Tibial nerve (tissue), 4 donors: ENCODE measurements around the gene PDF. TPM values are rescaled to one million over a fixed set of nuclear protein-coding genes. Genes with fewer than 3 reads are reported as not detected.
A peak's percentile ranks its signal among the peaks of the same experiment; 100 is the strongest.

Experiments
- DNase-seq, 2 donors: peaks; one replicate each; pipeline ENCODE4 v3.0.0-alpha.2; 2019; ENCODE audit warnings: low spot score in 2 of 2
- H3K27ac ChIP-seq, 4 donors: fragments of 200-600 bp; sonication (generic) in 3 of 4; one replicate each; pipeline ENCODE4 v1.5.1; 2017 to 2019; ENCODE audit warnings: mild to moderate bottlenecking in 1 of 4
- H3K27me3 ChIP-seq, 2 donors: fragments of 200-600 bp; sonication (generic) in 1 of 2; one replicate each; pipeline versions ENCODE4 v1.5.1 to v1.6.0; 2017 to 2019
- H3K36me3 ChIP-seq, 3 donors: fragments of 200-600 bp; sonication (generic); one replicate each; pipeline ENCODE4 v1.5.1; 2018 to 2019
- H3K4me1 ChIP-seq, 4 donors: fragments of 200-600 bp; sonication (generic) in 3 of 4; one replicate each; pipeline ENCODE4 v1.5.1; 2017 to 2019
- H3K4me3 ChIP-seq, 4 donors: fragments of 200-600 bp; sonication (generic) in 3 of 4; one replicate each; pipeline ENCODE4 v1.5.1; 2017 to 2019; ENCODE audit warnings: mild to moderate bottlenecking in 1 of 4, moderate library complexity in 1 of 4
- H3K9me3 ChIP-seq, 4 donors: fragments of 200-600 bp; sonication (generic) in 3 of 4; one replicate each; pipeline ENCODE4 v1.5.1; 2017 to 2019
- EP300 ChIP-seq, 2 donors: sonication (generic); formaldehyde crosslinking; IDR thresholded peaks; one replicate each; pipeline ENCODE4 v1.6.1; 2017; ENCODE audit warnings: antibody characterized with exemption in 2 of 2, mild to moderate bottlenecking in 1 of 2
- POLR2A ChIP-seq, 2 donors: fragments of 450-650 bp; IDR thresholded peaks; one replicate each; pipeline ENCODE4 v1.6.1; 2017; ENCODE audit warnings: antibody characterized with exemption in 2 of 2, mild to moderate bottlenecking in 2 of 2, moderate library complexity in 2 of 2
- WGBS, 2 donors: methylation state at CpG; one replicate each; pipeline ENCODE4 v1.1.5; 2018; 5-methylcytosine and 5-hydroxymethylcytosine counted together
- total RNA-seq, 4 donors: library from RNA; depleted of rRNA; stranded (reverse); fragments of >200 nt; gene quantifications; one replicate each; pipeline ENCODE4 v1.1.0, GENCODE V29; 2016
- TF ChIP-seq, protein P1 (sequence below), 5 experiments: fragments of 200-600 bp in 3 of 5; fragments of 450-650 bp in 2 of 5; sonication (generic) in 3 of 5; IDR thresholded peaks; one replicate each; pipeline ENCODE4 v1.5.1; 2016 to 2019; ENCODE audit warnings: antibody characterized with exemption in 5 of 5, mild to moderate bottlenecking in 3 of 5, moderate library complexity in 2 of 5

PDF gene
- total RNA-seq, 4 donors from 2014 or later = 6.8 to 20.7 (median 15.8) TPM

DNA sequence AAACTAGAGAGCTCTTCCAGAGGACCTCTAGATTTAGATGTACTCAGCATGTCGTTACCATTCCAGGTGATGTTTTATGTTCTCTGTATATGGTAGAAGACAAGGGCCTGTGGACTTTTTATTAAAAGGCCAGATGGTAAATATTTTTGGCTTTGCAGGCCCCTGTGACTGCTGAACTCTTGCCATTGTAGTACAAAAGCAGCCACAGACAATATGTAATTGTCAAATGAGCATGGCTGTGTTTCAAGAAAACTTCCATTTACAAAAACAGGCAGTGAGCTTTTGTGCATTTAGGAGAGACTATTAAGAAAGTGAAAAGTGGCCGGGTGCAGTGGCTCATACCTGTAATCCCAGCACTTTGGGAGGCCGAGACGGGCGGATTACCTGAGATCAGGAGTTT, 13.8 kb upstream of the PDF start:
- peaks cover 0 to 24% (median 10%) of the 10 kb centered on the region in 4 donors for H3K4me1 ChIP-seq
- 87 to 90% methylated on average over 5 of the region's 5 CpGs for WGBS, 2 donors
- H3K9me3 ChIP-seq = no peaks in the 10 kb centered on the region
- peaks cover 0 to 36% (median 0%) of the 10 kb centered on the region in 3 donors for H3K36me3 ChIP-seq
- H3K4me3 ChIP-seq = no peak overlapping the region
- no peak overlapping the region for H3K27ac ChIP-seq
- H3K27me3 ChIP-seq = no peaks in the 10 kb centered on the region
- DNase-seq = no peak
- TF ChIP-seq POLR2A (IDR thresholded peaks at IDR 0.05) = no peak
- TF ChIP-seq EP300 (IDR thresholded peaks at IDR 0.05) = no peak
- TF ChIP-seq, protein P1, sequence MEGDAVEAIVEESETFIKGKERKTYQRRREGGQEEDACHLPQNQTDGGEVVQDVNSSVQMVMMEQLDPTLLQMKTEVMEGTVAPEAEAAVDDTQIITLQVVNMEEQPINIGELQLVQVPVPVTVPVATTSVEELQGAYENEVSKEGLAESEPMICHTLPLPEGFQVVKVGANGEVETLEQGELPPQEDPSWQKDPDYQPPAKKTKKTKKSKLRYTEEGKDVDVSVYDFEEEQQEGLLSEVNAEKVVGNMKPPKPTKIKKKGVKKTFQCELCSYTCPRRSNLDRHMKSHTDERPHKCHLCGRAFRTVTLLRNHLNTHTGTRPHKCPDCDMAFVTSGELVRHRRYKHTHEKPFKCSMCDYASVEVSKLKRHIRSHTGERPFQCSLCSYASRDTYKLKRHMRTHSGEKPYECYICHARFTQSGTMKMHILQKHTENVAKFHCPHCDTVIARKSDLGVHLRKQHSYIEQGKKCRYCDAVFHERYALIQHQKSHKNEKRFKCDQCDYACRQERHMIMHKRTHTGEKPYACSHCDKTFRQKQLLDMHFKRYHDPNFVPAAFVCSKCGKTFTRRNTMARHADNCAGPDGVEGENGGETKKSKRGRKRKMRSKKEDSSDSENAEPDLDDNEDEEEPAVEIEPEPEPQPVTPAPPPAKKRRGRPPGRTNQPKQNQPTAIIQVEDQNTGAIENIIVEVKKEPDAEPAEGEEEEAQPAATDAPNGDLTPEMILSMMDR (IDR thresholded peaks at IDR 0.05) = no peak

DNA sequence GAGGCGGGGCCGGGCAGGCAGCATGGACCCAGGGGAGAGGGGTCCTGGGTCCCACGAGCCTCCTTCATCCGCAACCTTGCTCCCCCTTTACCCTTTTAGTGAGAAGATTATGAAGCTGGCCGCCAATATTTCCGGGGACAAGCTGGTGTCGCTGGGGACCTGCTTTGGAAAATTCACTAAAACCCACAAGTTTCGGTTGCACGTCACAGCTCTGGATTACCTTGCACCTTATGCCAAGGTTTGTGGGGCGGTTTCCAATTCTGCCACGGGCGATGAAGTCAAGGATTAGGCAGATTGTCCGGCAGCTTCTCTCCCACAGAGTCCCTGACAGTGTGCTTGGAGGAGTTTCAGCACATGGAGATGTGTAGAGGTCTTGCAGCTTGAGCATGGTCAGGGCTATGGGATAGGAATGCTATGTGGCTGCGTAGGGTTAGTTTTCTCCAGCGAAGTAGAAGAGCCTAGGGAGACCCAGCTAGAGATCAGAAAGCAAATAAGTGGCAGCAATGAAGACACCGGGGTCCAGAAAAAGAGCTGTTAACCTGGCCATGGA, 9.8 kb upstream of the PDF start:
- peaks cover 0 to 49% (median 23%) of the 10 kb centered on the region in 4 donors for H3K4me1 ChIP-seq
- peaks cover 0 to 44% (median 0%) of the 10 kb centered on the region in 3 donors for H3K36me3 ChIP-seq

DNA sequence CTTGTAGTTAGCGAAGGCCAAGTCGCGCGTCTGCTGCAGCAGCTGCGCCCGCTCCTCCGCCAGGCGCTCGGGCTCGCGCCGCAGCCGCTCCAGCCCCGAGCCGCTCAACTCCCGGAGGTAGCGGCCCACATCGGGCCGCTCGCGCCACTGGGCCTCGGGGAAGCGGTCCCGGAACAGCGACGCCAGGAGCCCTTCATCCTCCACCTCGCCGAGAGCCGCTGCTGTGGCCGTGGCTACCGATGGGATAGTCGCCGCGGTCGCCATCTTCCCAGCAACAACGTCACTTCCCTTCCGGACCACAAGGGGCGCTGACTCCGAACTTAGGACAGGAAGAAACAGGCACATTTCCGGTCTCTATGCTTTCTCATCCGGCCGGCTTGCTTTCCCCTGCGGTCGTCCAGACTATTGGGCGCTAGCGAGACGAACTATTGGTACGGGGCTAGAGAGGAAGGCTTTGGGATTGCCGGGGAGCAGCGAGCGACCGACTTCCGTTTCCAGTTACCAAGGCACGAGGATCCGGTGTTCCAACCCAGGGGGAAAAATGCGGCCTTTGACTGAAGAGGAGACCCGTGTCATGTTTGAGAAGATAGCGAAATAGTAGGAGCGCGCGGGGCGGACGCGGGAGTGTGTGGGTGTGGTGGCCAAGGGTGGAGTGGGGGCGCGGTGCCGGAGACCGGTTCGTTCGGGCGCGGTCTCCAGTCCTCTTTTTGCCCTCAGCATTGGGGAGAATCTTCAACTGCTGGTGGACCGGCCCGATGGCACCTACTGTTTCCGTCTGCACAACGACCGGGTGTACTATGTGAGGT, 9.1 kb upstream of the PDF start, which contains the start of the genes COG8 and NIP7:
TSS of gene COG8 (minus strand) at position 276 of the 806 bp plus-strand sequence. CDS start at position 264, 12 bp downstream.
TSS of gene NIP7 (plus strand) at position 484 of the 806 bp plus-strand sequence. CDS start at position 542, 58 bp downstream.
- TF ChIP-seq POLR2A (IDR thresholded peaks at IDR 0.05) (peak in 1 of 2 donors; percentile 57), EP300 (IDR thresholded peaks at IDR 0.05) (peak; percentile 81 to 94)
- TF ChIP-seq, protein P1 (IDR thresholded peaks at IDR 0.05) = peak; percentile 82 to 95 (median 94)
- 0 to 1% methylated on average over 50 to 65 of the region's 77 CpGs for WGBS, 2 donors

More for the DNA sequence above, 9.8 kb upstream of the PDF start:
- WGBS, 2 donors = 6 to 8% methylated on average over 16 of the region's 16 CpGs
- Histone ChIP-seq H3K9me3 (no peaks in the 10 kb centered on the region), H3K4me3 (peak overlapping the region; percentile 66 to 100 (median 84)), H3K27ac (peak overlapping the region in 2 of 4 donors; percentile 93 to 94), H3K27me3 (no peaks in the 10 kb centered on the region)
- TF ChIP-seq, protein P1 (IDR thresholded peaks at IDR 0.05) = no peak
- TF ChIP-seq POLR2A (IDR thresholded peaks at IDR 0.05) (no peak), EP300 (IDR thresholded peaks at IDR 0.05) (no peak)
- no peak for DNase-seq

DNA sequence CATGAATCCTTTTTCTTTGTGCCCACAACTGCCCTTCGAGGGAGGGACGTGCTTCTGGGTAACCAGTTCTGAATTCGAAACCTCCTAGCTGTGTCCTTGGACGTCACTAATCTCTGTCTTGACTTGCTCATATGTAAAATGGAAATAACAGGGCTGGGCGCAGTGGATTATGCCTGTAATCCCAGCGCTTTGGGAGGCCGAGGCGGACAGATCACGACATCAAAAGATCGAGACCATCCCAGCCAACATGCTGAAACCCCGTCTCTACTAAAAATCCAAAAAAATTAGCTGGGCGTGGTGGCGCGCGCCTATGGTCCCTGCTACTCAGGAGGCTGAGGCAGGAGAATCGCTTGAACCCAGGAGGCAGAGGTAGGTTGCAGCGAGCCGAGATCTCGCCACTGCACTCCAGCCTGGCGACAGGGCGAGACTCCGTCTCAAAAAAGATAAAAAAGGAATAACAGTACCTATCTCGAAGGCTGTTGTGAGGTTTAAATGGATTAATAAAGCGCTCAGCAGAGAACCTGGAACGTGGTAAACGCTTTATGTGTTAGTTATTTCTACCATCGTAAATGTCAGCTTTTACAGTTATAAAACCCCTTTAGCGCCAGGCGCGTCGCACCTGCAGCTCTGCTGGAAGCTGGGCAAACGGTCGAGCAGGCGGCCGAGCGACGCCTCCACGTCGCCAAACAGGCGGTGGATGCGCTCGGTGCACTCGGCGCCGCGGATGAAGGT, 8.3 kb upstream of the PDF start:
- no peaks in the 10 kb centered on the region for H3K9me3 ChIP-seq
- H3K27ac ChIP-seq = peak overlapping the region; percentile 38 to 94 (median 91)
- H3K27me3 ChIP-seq = no peaks in the 10 kb centered on the region
- H3K36me3 ChIP-seq = peaks cover 0 to 52% (median 6%) of the 10 kb centered on the region in 3 donors
- peak overlapping the region; percentile 66 to 100 (median 84) for H3K4me3 ChIP-seq
- WGBS, 2 donors = 18 to 23% methylated on average over 45 to 46 of the region's 46 CpGs
- no peak for DNase-seq
- TF ChIP-seq, protein P1 (IDR thresholded peaks at IDR 0.05) = no peak
- TF ChIP-seq EP300 (IDR thresholded peaks at IDR 0.05) (no peak), POLR2A (IDR thresholded peaks at IDR 0.05) (no peak)
- H3K4me1 ChIP-seq = peaks cover 0 to 58% (median 23%) of the 10 kb centered on the region in 4 donors

More for the DNA sequence above, 9.1 kb upstream of the PDF start, which contains the start of the genes COG8 and NIP7:
- peak; percentile 94 to 99 for DNase-seq
- peak within 1 kb of the TSS; percentile 38 to 94 (median 91) for H3K27ac ChIP-seq
- H3K9me3 ChIP-seq = no peaks in the 10 kb centered on the region
- no peaks in the 10 kb centered on the region for H3K27me3 ChIP-seq
- peaks cover 0 to 50% (median 23%) of the 10 kb centered on the region in 4 donors for H3K4me1 ChIP-seq
- H3K4me3 ChIP-seq = peak within 1 kb of the TSS; percentile 66 to 100 (median 84)
- peaks cover 0 to 51% (median 5%) of the 10 kb centered on the region in 3 donors for H3K36me3 ChIP-seq
